HepG2 (cell line): ENCODE data around the gene THADA. TPM values are rescaled to one million over a fixed set of nuclear protein-coding genes. Genes with fewer than 3 reads are reported as not detected.
A peak's percentile ranks its signal among the peaks of the same experiment; 100 is the strongest.

ENCODE experiments used
- CENPX ChIP-seq: sonication (generic); formaldehyde crosslinking; IDR thresholded peaks from 2 replicates; pipeline ENCODE4 v1.9.0; 2021; ENCODE audit warnings: mild to moderate bottlenecking, missing genetic modification reagents, moderate library complexity
- HMG20A ChIP-seq: IDR thresholded peaks from 2 replicates; pipeline ENCODE4 v1.6.1; 2016; ENCODE audit warnings: borderline replicate concordance
- MNT ChIP-seq: fragments of 450-650 bp; IDR thresholded peaks from 2 replicates; pipeline ENCODE4 v1.6.1; 2016
- NCOA2 ChIP-seq: sonication (generic); formaldehyde crosslinking; IDR thresholded peaks from 2 replicates; pipeline ENCODE4 v1.8.0; 2022; ENCODE audit warnings: inconsistent platforms
- NFIC ChIP-seq: IDR thresholded peaks from 2 replicates; pipeline ENCODE4 v1.6.1; 2012; ENCODE audit warnings: mild to moderate bottlenecking, low read length, inconsistent platforms
- NR2F1 ChIP-seq, 2 experiments: fragments of 450-650 bp in 1 of 2; formaldehyde crosslinking in 1 of 2; IDR thresholded peaks; 2 replicates each; pipeline versions ENCODE4 v1.5.0 to v1.6.1; 2016 to 2020; ENCODE audit warnings: mild to moderate bottlenecking in 1 of 2, missing compliant biosample characterization in 1 of 2, missing genetic modification reagents in 1 of 2, moderate library complexity in 1 of 2
- RBAK ChIP-seq: sonication (generic); formaldehyde crosslinking; IDR thresholded peaks from 2 replicates; pipeline ENCODE4 v1.5.1; 2020; ENCODE audit warnings: mild to moderate bottlenecking, missing genetic modification reagents
- REPIN1 ChIP-seq: sonication (generic); formaldehyde crosslinking; IDR thresholded peaks from 2 replicates; pipeline ENCODE4 v1.8.0; 2022; ENCODE audit warnings: missing genetic modification reagents, low read depth, mild to moderate bottlenecking, borderline replicate concordance
- RNF2 ChIP-seq: fragments of 450-650 bp; conservative IDR thresholded peaks from 2 replicates; pipeline ENCODE4 v1.6.1; 2016; ENCODE audit warnings: low read depth
- SALL1 ChIP-seq: sonication (generic); formaldehyde crosslinking; IDR thresholded peaks from 2 replicates; pipeline ENCODE4 v1.8.0; 2022; ENCODE audit warnings: mild to moderate bottlenecking, missing genetic modification reagents
- SOX13 ChIP-seq, 3 experiments: fragments of 450-650 bp in 1 of 3; sonication (generic) in 1 of 3; formaldehyde crosslinking in 1 of 3; IDR thresholded peaks in 2 of 3; conservative IDR thresholded peaks in 1 of 3; 2 replicates each; pipeline versions ENCODE4 v1.5.0 to v1.6.1; 2016 to 2020; ENCODE audit warnings: antibody characterized with exemption in 1 of 3, mild to moderate bottlenecking in 1 of 3, missing compliant biosample characterization in 1 of 3, missing genetic modification reagents in 1 of 3, moderate library complexity in 1 of 3
- SP5 ChIP-seq: IDR thresholded peaks from 2 replicates; pipeline ENCODE4 v1.6.1; 2016; ENCODE audit warnings: low read depth, borderline replicate concordance
- TCF7 ChIP-seq: sonication (generic); IDR thresholded peaks from 2 replicates; pipeline ENCODE4 v1.6.1; 2016; ENCODE audit warnings: antibody characterized with exemption, low read depth
- TFDP2 ChIP-seq: sonication (generic); formaldehyde crosslinking; IDR thresholded peaks from 2 replicates; pipeline ENCODE4 v1.4.0; 2020; ENCODE audit warnings: missing genetic modification reagents
- ZNF12 ChIP-seq: sonication (generic); formaldehyde crosslinking; IDR thresholded peaks from 2 replicates; pipeline ENCODE4 v1.5.0; 2020; ENCODE audit warnings: missing genetic modification reagents
- ZNF879 ChIP-seq: sonication (generic); formaldehyde crosslinking; IDR thresholded peaks from 2 replicates; pipeline ENCODE4 v1.8.1; 2023; ENCODE audit warnings: missing genetic modification reagents
- polyA plus RNA-seq, 8 experiments: library from polyadenylated mRNA; depleted of rRNA in 3 of 8; stranded (reverse) in 7 of 8; unstranded in 1 of 8; fragments of >200 nt; fragmentation: Illumina TruSeq in 4 of 8; extraction: Trizol in 4 of 8; gene quantifications; 2 replicates each; pipeline versions ENCODE4 v1.2.1 to v1.2.3, GENCODE V29; 2011 to 2016; ENCODE audit warnings: low read depth in 4 of 8, missing spikeins in 1 of 8, mixed read lengths in 1 of 8; ENCODE audit not compliant: insufficient read depth in 1 of 8
- total RNA-seq, 5 experiments: library from RNA; depleted of rRNA; stranded (reverse); fragments of >200 nt; fragmentation: Illumina TruSeq; extraction: Trizol; gene quantifications; 2 replicates each; pipeline ENCODE4 v1.2.3, GENCODE V29; 2016; ENCODE audit warnings: low read depth in 1 of 5
- TF ChIP-seq, protein P1 (sequence below): sonication (generic); formaldehyde crosslinking; IDR thresholded peaks from 2 replicates; pipeline ENCODE4 v1.4.0; 2020; ENCODE audit warnings: missing genetic modification reagents
- TF ChIP-seq, protein P2 (sequence below): sonication (generic); formaldehyde crosslinking; IDR thresholded peaks from 2 replicates; pipeline ENCODE4 v1.8.0; 2022; ENCODE audit warnings: mild to moderate bottlenecking, missing genetic modification reagents
- TF ChIP-seq, protein P3 (sequence below): IDR thresholded peaks from 2 replicates; pipeline ENCODE4 v1.6.1; 2018; ENCODE audit warnings: missing genetic modification reagents, mild to moderate bottlenecking, missing compliant biosample characterization

THADA gene
- total and polyA plus RNA-seq, 2 of the 13 experiments (the other 11 are each of a cell fraction or from before 2014, with no cell fraction given): 12.7 to 21.7 TPM

GRCh38 chr2:43469094-43469493 lies 126.7 kb downstream of the THADA start (continued):
- TF ChIP-seq, protein P1, sequence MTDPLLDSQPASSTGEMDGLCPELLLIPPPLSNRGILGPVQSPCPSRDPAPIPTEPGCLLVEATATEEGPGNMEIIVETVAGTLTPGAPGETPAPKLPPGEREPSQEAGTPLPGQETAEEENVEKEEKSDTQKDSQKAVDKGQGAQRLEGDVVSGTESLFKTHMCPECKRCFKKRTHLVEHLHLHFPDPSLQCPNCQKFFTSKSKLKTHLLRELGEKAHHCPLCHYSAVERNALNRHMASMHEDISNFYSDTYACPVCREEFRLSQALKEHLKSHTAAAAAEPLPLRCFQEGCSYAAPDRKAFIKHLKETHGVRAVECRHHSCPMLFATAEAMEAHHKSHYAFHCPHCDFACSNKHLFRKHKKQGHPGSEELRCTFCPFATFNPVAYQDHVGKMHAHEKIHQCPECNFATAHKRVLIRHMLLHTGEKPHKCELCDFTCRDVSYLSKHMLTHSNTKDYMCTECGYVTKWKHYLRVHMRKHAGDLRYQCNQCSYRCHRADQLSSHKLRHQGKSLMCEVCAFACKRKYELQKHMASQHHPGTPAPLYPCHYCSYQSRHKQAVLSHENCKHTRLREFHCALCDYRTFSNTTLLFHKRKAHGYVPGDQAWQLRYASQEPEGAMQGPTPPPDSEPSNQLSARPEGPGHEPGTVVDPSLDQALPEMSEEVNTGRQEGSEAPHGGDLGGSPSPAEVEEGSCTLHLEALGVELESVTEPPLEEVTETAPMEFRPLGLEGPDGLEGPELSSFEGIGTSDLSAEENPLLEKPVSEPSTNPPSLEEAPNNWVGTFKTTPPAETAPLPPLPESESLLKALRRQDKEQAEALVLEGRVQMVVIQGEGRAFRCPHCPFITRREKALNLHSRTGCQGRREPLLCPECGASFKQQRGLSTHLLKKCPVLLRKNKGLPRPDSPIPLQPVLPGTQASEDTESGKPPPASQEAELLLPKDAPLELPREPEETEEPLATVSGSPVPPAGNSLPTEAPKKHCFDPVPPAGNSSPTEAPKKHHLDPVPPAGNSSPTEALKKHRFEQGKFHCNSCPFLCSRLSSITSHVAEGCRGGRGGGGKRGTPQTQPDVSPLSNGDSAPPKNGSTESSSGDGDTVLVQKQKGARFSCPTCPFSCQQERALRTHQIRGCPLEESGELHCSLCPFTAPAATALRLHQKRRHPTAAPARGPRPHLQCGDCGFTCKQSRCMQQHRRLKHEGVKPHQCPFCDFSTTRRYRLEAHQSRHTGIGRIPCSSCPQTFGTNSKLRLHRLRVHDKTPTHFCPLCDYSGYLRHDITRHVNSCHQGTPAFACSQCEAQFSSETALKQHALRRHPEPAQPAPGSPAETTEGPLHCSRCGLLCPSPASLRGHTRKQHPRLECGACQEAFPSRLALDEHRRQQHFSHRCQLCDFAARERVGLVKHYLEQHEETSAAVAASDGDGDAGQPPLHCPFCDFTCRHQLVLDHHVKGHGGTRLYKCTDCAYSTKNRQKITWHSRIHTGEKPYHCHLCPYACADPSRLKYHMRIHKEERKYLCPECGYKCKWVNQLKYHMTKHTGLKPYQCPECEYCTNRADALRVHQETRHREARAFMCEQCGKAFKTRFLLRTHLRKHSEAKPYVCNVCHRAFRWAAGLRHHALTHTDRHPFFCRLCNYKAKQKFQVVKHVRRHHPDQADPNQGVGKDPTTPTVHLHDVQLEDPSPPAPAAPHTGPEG (CRISPR knock-in tag): no peak
- TF ChIP-seq SOX13 (IDR thresholded peaks at IDR 0.05) (peak; percentile 88), SOX13 (CRISPR knock-in tag; conservative IDR thresholded peaks at IDR 0.05 in 1 of 2, IDR thresholded peaks at IDR 0.05 in 1 of 2) (peak in 1 of 2 experiments; percentile 98; a peak in 2 of 4 replicates), REPIN1 (no peak), SP5 (CRISPR knock-in tag) (peak; percentile 63; the same call in 1 of the 2 replicates), MNT (no peak), NCOA2 (peak; percentile 56; the same call in 1 of the 2 replicates), RNF2 (no peak), TFDP2 (no peak), HMG20A (peak; percentile 46; the same call in 1 of the 2 replicates), SALL1 (CRISPR knock-in tag) (peak; percentile 21; the same call in 1 of the 2 replicates), ZNF879 (CRISPR knock-in tag) (no peak), NR2F1 (CRISPR knock-in tag; IDR thresholded peaks at IDR 0.05) (no peak), TCF7 (peak; percentile 74), ZNF12 (CRISPR knock-in tag) (no peak), RBAK (CRISPR knock-in tag) (no peak), NFIC (peak; percentile 59; the same call in 1 of the 2 replicates), CENPX (CRISPR knock-in tag) (no peak)
- TF ChIP-seq, protein P2, sequence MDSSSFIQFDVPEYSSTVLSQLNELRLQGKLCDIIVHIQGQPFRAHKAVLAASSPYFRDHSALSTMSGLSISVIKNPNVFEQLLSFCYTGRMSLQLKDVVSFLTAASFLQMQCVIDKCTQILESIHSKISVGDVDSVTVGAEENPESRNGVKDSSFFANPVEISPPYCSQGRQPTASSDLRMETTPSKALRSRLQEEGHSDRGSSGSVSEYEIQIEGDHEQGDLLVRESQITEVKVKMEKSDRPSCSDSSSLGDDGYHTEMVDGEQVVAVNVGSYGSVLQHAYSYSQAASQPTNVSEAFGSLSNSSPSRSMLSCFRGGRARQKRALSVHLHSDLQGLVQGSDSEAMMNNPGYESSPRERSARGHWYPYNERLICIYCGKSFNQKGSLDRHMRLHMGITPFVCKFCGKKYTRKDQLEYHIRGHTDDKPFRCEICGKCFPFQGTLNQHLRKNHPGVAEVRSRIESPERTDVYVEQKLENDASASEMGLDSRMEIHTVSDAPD (CRISPR knock-in tag): no peak
- TF ChIP-seq, protein P3, sequence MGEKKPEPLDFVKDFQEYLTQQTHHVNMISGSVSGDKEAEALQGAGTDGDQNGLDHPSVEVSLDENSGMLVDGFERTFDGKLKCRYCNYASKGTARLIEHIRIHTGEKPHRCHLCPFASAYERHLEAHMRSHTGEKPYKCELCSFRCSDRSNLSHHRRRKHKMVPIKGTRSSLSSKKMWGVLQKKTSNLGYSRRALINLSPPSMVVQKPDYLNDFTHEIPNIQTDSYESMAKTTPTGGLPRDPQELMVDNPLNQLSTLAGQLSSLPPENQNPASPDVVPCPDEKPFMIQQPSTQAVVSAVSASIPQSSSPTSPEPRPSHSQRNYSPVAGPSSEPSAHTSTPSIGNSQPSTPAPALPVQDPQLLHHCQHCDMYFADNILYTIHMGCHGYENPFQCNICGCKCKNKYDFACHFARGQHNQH (CRISPR knock-in tag): no peak
